DND-41 (cell line): ENCODE results near the gene C6orf89.

ENCODE experiments used
- ATAC-seq: fragments of 200-7000 bp; cut with Tn5 transposase; 3 replicates; pipeline ENCODE4 v1.9.1; 2021; ENCODE audit warnings: low read depth; ENCODE audit not compliant: insufficient read depth
- DNase-seq: peaks from one replicate; pipeline ENCODE4 v3.0.0-alpha.2; 2020
- H2AFZ ChIP-seq: 2 replicates; pipeline ENCODE4 v1.6.0; 2012; ENCODE audit warnings: low read depth, low read length
- H3K27ac ChIP-seq: 2 replicates; pipeline ENCODE4 v1.5.1; 2012; ENCODE audit warnings: low read length, inconsistent platforms
- H3K27me3 ChIP-seq: fragments of 200-600 bp; sonication (generic); 2 replicates; pipeline ENCODE4 v1.6.0; 2012; ENCODE audit warnings: low read length, mild to moderate bottlenecking, inconsistent platforms; ENCODE audit not compliant: insufficient read depth, poor library complexity
- H3K36me3 ChIP-seq: 2 replicates; pipeline ENCODE4 v1.5.1; 2012; ENCODE audit warnings: low read length, inconsistent platforms; ENCODE audit not compliant: insufficient read depth
- H3K4me1 ChIP-seq: 2 replicates; pipeline ENCODE4 v1.5.1; 2012; ENCODE audit warnings: mild to moderate bottlenecking, low read length; ENCODE audit not compliant: insufficient read depth
- H3K4me2 ChIP-seq: 2 replicates; pipeline ENCODE4 v1.6.0; 2012; ENCODE audit warnings: mild to moderate bottlenecking, moderate library complexity, low read length, inconsistent platforms; ENCODE audit not compliant: insufficient read depth
- H3K4me3 ChIP-seq, 2 experiments: fragments of 200-600 bp in 1 of 2; shearing (Covaris generic) in 1 of 2; 2 replicates each; pipeline ENCODE4 v1.5.1; 2012 to 2016; ENCODE audit warnings: inconsistent platforms in 2 of 2, low read length in 2 of 2, mild to moderate bottlenecking in 2 of 2, low read depth in 1 of 2, moderate library complexity in 1 of 2
- H3K79me2 ChIP-seq: 2 replicates; pipeline ENCODE4 v1.6.0; 2012; ENCODE audit warnings: low read length, inconsistent platforms; ENCODE audit not compliant: insufficient read depth
- H3K9ac ChIP-seq: 2 replicates; pipeline ENCODE4 v1.6.0; 2012; ENCODE audit warnings: low read depth, mild to moderate bottlenecking, inconsistent platforms, low read length, moderate library complexity
- H3K9me3 ChIP-seq: 2 replicates; pipeline ENCODE4 v1.5.1; 2012; ENCODE audit warnings: low read length, moderate library complexity, mild to moderate bottlenecking, inconsistent platforms; ENCODE audit not compliant: insufficient read depth, severe bottlenecking
- H4K20me1 ChIP-seq: 2 replicates; pipeline ENCODE4 v1.6.0; 2012; ENCODE audit warnings: low read length; ENCODE audit not compliant: insufficient read depth
- CTCF ChIP-seq: IDR thresholded peaks from 2 replicates; pipeline ENCODE4 v1.5.1; 2012; ENCODE audit warnings: borderline replicate concordance, low read length, moderate library complexity, mild to moderate bottlenecking; ENCODE audit not compliant: poor library complexity, severe bottlenecking; ENCODE audit errors: extremely low read depth
- EZH2 ChIP-seq: IDR thresholded peaks from 3 replicates; pipeline ENCODE4 v1.6.1; 2012; ENCODE audit warnings: borderline replicate concordance, low read depth, mild to moderate bottlenecking, moderate library complexity, low read length, inconsistent platforms; ENCODE audit not compliant: severe bottlenecking

Gene C6orf89

DNA sequence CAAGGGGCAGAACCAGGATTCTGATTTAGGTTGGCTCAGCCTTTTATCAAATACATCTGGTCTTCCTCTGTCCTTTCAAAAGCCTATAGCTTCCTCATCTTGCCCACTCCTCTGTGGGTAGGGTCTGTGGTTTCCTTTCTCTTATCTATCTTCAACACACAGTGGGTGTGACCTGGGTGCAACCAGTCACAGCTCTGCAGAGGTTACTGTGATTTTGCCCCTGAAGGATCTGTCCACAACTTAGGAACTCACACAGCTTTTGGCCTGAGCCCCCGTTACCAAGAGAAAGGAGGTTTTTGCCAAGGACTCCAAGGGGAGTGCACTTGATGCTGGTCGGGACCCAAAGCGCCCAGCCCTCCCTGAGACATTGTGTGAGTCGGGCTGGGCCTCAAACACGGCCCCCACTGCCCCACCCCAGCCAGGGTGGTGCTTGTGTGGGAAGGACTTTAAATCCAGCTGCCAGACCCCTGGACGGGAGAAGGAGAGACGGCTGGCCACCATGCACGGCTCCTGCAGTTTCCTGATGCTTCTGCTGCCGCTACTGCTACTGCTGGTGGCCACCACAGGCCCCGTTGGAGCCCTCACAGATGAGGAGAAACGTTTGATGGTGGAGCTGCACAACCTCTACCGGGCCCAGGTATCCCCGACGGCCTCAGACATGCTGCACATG lies 68.6 kb downstream of the C6orf89 start, which contains the start of gene PI16:
Gene PI16, plus strand, starts transcription at position 477 of the 670 bp plus-strand sequence. Its CDS starts 23 bp downstream, at position 500.
- TF ChIP-seq EZH2 (no peak), CTCF (no peak)
- no peak for DNase-seq
- Histone ChIP-seq H4K20me1 (no peaks in the 10 kb centered on the region), H3K79me2 (no peaks in the 10 kb centered on the region), H3K27ac (no peak within 1 kb of the TSS), H3K4me1 (peaks cover 9% of the 10 kb centered on the region), H2AFZ (no peak within 1 kb of the TSS), H3K36me3 (no peaks in the 10 kb centered on the region), H3K27me3 (no peaks in the 10 kb centered on the region), H3K9me3 (no peaks in the 10 kb centered on the region), H3K4me3 (no peak within 1 kb of the TSS), H3K9ac (no peak within 1 kb of the TSS), H3K4me2 (no peak within 1 kb of the TSS)
- ATAC-seq = peak; percentile 66

GRCh38 chr6:36955136-36955535 lies 69.4 kb downstream of the C6orf89 start:
- no peaks in the 10 kb centered on the region for H3K9me3 ChIP-seq
- H3K79me2 ChIP-seq = no peaks in the 10 kb centered on the region
- no peak overlapping the region for H3K4me2 ChIP-seq
- no peak overlapping the region for H3K27ac ChIP-seq
- peaks cover 9% of the 10 kb centered on the region for H3K4me1 ChIP-seq
- TF ChIP-seq CTCF (no peak), EZH2 (no peak)
- H4K20me1 ChIP-seq = no peaks in the 10 kb centered on the region
- ATAC-seq (no peak), DNase-seq (no peak)
- no peaks in the 10 kb centered on the region for H3K27me3 ChIP-seq
- H3K36me3 ChIP-seq = no peaks in the 10 kb centered on the region
- no peak overlapping the region for H3K4me3 ChIP-seq
- no peak overlapping the region for H2AFZ ChIP-seq
- H3K9ac ChIP-seq = no peak overlapping the region

DNA sequence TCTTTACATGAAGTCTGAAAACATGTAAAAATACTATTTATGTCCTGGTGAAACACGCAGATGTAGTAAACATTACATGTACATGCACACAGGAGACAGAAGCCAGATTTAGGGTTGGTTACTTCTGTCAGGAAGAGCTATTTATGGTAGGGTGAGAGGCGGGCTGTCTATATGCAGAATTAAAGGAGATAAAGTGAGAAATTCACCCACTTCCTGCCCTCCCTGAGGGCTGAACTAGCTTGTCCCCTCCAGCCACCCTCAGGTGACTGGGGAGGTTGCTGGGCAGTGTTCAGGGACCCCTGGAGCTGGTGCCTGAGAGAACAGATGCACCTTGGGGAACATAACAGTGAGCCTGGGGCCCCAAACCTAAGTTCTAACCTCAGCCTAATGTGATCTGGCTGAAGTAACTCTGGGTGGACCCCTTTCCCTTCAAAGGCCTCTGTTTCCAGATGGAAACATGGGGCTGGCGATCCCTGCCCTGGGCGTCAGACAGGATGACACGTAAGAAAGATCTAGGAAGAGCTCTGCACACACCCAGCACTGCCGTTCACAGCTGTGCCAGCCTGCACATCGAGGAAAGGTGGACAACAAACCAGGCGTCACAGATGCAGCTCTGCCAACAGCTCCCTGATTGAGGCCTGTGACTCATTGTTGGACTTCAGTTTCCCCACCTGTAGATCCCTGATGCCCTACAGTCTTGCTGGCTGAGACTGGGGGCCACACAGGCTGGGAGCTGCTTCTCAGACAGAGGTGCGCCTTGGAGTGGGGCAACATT lies 70.1 kb downstream of the C6orf89 start:
- H3K4me2 ChIP-seq = no peak overlapping the region
- H3K4me1 ChIP-seq = peaks cover 9% of the 10 kb centered on the region
- H3K4me3 ChIP-seq = no peak overlapping the region

More for the DNA sequence above, 70.1 kb downstream of the C6orf89 start:
- no peak overlapping the region for H3K9ac ChIP-seq
- H3K27me3 ChIP-seq = no peaks in the 10 kb centered on the region
- ATAC-seq = peak; percentile 47; the same call in 2 of the 3 replicates
- no peak for DNase-seq
- H3K27ac ChIP-seq = no peak overlapping the region
- no peaks in the 10 kb centered on the region for H4K20me1 ChIP-seq
- no peak overlapping the region for H2AFZ ChIP-seq
- H3K36me3 ChIP-seq = no peaks in the 10 kb centered on the region
- no peaks in the 10 kb centered on the region for H3K9me3 ChIP-seq
- H3K79me2 ChIP-seq = no peaks in the 10 kb centered on the region
- TF ChIP-seq CTCF = no peak
- no peak for TF ChIP-seq EZH2
